HG02852 (cell line): ENCODE results near the gene UBE3A.

Experiments
- ATAC-seq: cut with Tn5 transposase; IDR thresholded peaks from one replicate; pipeline ENCODE4 v1.9.1; 2021; ENCODE audit warnings: mild to moderate bottlenecking, moderate library complexity; ENCODE audit not compliant: unreplicated experiment

The UBE3A gene

DNA sequence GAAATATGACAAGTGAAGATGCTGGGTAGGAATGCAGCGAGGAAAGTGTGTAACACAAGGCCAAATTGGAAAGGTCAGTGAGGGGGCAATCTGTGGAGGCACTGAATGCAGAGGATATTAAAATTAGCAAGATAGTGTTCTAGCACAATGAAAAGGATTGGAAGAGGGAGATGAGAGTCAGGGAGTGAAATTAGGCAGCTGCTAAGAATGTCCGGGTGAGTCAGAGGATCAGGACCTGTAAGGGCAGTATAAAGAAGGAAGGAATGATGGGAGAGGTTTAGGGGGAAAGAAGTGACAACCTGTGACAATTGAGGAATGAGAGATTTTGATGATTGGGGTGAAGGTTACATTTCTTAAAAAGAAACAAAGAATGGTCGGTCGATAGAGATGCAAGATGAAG, 103.5 kb downstream of the UBE3A start:
- no peak for ATAC-seq

DNA sequence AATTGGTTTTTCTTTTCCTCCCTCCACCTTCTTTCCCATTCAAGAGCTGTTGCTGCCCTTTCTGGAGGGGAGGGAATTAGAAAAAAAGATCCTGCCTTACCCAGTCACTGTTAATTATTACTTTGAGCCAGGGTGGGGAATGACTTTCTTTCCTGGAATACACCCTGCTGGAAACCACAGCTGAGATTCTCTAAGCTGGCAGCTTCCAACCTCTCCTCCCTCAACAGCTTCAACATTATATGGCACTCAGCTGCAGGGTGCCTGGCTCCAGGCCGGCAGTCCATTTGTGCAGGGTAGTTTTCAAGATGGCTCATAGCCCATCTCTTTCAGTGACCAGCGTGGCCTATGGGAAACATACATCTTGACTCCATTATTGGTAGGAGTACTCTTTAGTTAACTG, 105.8 kb downstream of the UBE3A start:
- ATAC-seq, result no peak

DNA sequence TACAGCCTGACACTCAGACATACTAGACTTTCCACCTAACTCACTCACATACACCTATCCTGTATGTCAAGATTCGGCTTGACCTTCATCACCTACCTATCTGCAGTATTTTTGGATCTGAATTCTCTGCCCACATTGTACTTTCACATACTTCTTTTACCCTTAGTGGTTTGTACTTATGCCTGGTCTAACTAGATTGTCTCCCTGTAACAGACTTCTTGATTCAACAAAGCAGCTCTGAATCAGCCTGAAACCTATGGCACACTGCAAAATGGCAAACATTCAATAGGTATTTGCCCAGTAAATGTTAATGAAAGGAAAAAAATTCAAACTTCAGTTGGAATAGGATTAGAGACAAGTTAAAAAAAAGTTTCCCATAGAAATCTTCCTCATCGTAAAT, 106.5 kb downstream of the UBE3A start:
- ATAC-seq, result no peak

DNA sequence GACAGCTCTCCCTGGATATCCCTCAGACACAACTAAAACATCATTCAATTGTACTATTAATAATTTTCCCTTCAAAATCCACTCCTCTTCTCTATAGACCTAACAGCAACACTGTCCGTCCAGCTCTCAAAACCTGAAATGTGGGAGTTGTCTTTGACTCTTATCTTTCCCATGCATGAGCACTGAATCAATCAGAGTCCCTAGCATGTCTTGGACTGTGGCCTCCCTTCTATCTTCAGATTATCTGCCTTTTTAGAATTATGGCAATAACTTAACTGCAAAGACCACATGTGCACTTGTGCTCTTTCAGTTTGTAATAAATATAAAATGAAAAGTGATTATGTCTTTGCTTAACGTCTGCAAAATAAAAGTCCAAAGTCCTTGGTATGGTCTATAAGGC, 107.0 kb downstream of the UBE3A start:
- no peak for ATAC-seq

DNA sequence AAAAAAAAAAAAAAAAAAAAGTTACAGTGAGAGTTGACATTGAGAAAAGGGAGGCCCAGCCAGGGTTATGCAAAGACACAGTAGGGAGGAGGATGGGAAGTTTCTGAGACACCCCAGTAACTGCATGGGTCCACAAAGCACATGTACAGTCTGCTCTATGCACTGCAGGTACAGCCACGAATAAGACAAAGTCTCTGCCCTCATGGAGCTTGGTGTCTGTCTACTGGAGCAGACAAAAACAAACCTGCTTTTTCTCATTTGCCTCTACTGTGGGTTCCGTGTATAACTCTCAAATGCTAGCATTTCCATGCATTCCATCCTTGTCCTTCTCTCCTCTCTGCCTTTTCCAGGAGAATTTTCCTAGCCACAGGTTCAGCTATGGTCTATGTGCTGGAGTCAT, 107.4 kb downstream of the UBE3A start:
- no peak for ATAC-seq

DNA sequence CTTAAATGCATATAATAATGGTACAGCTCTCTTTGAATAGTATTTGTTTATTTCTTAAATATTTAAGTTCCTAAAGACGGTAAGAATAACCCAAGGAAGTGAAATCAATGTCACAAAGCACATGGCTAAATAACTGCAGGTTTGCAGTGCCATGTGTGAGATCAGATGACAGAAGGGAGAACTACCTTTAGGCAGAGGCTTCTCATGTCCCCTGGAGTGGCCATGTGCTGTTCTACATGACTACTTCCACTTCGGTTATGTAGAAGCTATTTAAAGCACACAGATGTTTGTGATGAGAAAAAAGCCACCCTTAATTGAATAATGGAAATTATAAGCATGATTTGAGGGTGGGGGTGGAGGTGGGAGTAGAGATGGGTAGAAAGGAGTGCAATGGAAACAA, 109.1 kb downstream of the UBE3A start:
- no peak for ATAC-seq

DNA sequence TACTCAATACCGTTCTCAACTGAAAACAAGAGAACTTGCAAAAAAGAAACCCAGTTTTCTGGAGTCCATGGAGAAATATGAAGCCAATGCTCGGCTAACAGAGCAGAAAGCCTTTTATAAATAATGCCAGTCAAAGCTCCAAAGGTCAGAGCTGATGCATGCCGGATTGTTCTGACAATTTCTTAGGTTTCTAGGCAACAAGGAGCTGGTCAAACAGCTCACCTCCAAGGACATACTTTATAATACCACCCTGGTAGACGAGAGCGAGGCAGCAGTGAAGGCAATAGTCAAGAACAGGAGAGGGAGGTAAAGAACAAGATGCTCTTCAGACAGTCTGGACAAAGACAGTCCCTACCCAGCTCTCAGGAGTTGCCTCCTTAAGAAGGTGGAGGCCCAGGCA, 111.1 kb downstream of the UBE3A start:
- no peak for ATAC-seq

DNA sequence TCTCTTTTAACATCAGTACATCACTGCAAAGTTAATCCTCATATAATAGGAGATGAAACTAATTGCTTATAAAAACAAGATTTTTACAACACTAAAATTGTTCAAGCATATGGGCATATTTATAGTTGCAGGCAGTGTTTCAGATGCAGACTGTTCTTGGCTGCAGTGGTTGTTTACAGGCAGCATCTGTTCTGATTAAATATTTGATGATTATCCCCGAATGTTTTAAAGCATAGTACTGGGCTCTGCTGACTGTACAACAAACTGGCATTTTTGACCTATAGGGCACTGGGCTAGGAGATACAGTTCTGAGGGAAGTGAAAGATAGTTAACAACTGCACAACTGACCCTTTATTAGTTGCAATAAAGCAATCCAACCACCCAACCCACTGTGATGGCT, 113.6 kb downstream of the UBE3A start:
- ATAC-seq, result no peak

DNA sequence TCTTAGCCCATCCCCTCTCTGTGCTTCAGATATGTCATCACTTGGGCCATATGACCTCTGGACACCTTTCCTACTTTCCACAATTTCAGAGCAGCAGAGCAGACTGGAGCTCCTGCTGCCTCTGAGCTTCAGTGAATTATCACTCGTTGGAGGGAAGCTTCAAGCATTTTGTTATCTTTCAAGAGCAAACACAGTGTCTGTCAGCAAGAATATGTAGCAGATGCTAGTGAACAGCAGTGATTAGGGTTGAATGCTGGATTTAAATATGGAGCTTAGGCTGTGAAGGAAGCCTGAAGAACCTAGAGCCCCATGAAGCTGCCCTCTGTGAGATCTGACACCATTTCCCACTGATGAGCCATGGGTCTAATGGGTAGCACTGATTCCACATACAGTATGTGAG, 115.4 kb downstream of the UBE3A start:
- no peak for ATAC-seq

DNA sequence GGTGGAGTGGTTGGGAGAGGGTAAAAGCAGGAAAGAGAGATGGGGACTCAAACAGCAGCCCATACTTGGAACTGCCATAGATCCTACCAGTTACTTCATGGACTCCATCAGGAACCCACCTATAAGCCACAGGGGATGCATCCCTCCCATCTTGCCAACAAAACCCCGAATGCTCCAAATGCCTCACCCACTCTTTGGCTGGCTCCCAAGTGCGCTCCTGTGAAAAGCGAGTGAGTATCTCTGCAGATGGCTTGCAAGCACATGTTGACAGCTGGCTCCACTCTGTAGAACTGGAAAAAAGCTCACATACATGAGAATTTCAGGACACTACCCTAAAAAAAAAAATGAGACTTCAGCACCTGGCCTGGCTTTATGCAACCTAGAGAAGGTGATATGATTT, 151.0 kb downstream of the UBE3A start:
- ATAC-seq, result no peak
